Measurements from ENCODE around the gene MMS22L. TPM values are rescaled to one million over a fixed set of nuclear protein-coding genes. Genes with fewer than 3 reads are reported as not detected.

Gene MMS22L
- total RNA-seq, 1 experiment from 2014 or later: 19.3 TPM

DNA sequence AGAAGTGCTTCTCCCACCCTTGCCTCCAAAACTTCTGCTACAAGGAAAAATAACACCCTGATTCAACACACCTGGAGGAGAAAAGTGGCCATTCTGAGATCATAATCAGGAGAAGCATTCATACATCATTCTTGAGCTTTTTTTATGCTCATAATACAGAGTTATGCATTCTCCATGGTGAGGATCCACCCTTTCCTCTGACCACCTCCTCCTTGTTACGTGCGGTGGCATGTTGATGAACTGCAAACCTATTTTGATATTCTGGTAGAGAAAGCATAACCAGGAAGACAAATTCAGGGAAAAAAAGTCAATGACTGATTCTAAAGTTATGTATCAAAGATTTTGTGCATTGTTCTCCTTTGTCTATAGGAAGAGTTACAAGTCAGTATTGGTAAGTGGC lies 188.6 kb downstream of the MMS22L start:
- no peak for ATAC-seq
- CTCF ChIA-PET: no interaction called here
- Histone ChIP-seq H3K27me3 (ENCODE audit: low read length) (no peaks in the 10 kb centered on the region), H3K9ac (ENCODE audit: low read length) (no peak overlapping the region), H2AFZ (ENCODE audit: low read length) (no peak overlapping the region), H3K79me2 (ENCODE audit: low read length) (no peaks in the 10 kb centered on the region), H3K4me2 (ENCODE audit: low read length) (no peak overlapping the region), H3K27ac (ENCODE audit: low read length) (no peak overlapping the region), H3K9me3 (ENCODE audit: low read length) (no peaks in the 10 kb centered on the region), H3F3A (ENCODE audit: low read length, unreplicated experiment) (no peaks in the 10 kb centered on the region), H3K4me1 (ENCODE audit: insufficient read depth, low read length) (peaks cover 25% of the 10 kb centered on the region), H4K20me1 (ENCODE audit: low read length) (no peaks in the 10 kb centered on the region), H3K36me3 (ENCODE audit: low read depth, low read length) (no peaks in the 10 kb centered on the region), H3K4me3 (ENCODE audit: low read length) (no peak overlapping the region), H3K9me2 (replicated peaks; ENCODE audit: low read length) (no peaks in the 10 kb centered on the region)
- POLR2A ChIA-PET (ENCODE audit: unreplicated experiment): no interaction called here
- intact Hi-C loops (cut with micrococcal nuclease): no loop called here
- DNase-seq: no peak
- TF ChIP-seq EZH2phosphoT487 (IDR thresholded peaks at IDR 0.05; ENCODE audit: borderline replicate concordance, low read length): no peak
- no peak for TF ChIP-seq EZH2 (IDR thresholded peaks at IDR 0.05; ENCODE audit: low read length, unreplicated experiment)
- TF ChIP-seq, protein P1, sequence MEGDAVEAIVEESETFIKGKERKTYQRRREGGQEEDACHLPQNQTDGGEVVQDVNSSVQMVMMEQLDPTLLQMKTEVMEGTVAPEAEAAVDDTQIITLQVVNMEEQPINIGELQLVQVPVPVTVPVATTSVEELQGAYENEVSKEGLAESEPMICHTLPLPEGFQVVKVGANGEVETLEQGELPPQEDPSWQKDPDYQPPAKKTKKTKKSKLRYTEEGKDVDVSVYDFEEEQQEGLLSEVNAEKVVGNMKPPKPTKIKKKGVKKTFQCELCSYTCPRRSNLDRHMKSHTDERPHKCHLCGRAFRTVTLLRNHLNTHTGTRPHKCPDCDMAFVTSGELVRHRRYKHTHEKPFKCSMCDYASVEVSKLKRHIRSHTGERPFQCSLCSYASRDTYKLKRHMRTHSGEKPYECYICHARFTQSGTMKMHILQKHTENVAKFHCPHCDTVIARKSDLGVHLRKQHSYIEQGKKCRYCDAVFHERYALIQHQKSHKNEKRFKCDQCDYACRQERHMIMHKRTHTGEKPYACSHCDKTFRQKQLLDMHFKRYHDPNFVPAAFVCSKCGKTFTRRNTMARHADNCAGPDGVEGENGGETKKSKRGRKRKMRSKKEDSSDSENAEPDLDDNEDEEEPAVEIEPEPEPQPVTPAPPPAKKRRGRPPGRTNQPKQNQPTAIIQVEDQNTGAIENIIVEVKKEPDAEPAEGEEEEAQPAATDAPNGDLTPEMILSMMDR (conservative IDR thresholded peaks at IDR 0.05; ENCODE audit: low read depth, low read length): no peak
- no TSS peak for BruUV-seq (replicated peaks)

DNA sequence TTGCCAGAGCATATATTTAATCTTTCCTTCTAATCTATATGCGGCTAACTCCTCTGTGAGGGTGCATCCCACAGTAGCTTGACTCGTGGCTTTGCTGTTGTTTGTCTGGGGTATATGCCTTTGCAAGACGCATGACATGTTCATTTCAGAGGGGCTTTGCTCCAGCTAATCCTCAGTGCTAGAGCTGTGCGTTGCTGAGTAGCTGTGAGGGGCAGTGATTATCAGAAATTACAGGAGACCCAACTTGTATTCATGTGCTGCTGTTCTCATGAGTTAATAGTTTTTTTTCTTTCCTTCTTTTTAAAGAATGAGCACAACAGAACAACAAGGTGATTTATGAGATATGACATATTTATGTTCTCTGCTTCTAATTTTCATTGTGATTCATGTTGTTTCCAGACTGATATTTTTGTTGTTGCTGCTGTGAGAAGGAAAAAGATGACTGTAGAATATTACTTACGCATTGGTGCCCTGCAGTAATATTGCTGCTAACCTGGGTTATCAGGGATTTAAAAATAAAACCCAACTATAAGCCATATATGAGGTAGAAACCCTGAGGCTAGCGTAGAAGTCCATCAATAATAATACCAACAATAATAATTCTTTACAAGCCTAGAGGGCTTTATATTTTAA lies 190.2 kb downstream of the MMS22L start:
- no TSS peak for BruUV-seq (replicated peaks)
- Histone ChIP-seq H3K4me1 (ENCODE audit: insufficient read depth, low read length) (peaks cover 25% of the 10 kb centered on the region), H4K20me1 (ENCODE audit: low read length) (no peaks in the 10 kb centered on the region), H3K4me2 (ENCODE audit: low read length) (no peak overlapping the region), H3K9me3 (ENCODE audit: low read length) (no peaks in the 10 kb centered on the region), H3K9me2 (replicated peaks; ENCODE audit: low read length) (no peaks in the 10 kb centered on the region), H3K27me3 (ENCODE audit: low read length) (no peaks in the 10 kb centered on the region), H3K9ac (ENCODE audit: low read length) (no peak overlapping the region), H3K4me3 (ENCODE audit: low read length) (no peak overlapping the region), H2AFZ (ENCODE audit: low read length) (no peak overlapping the region), H3K36me3 (ENCODE audit: low read depth, low read length) (no peaks in the 10 kb centered on the region), H3F3A (ENCODE audit: low read length, unreplicated experiment) (no peaks in the 10 kb centered on the region), H3K79me2 (ENCODE audit: low read length) (no peaks in the 10 kb centered on the region), H3K27ac (ENCODE audit: low read length) (no peak overlapping the region)
- TF ChIP-seq EZH2phosphoT487 (IDR thresholded peaks at IDR 0.05; ENCODE audit: borderline replicate concordance, low read length) (no peak), EZH2 (IDR thresholded peaks at IDR 0.05; ENCODE audit: low read length, unreplicated experiment) (no peak)
- TF ChIP-seq, protein P1 (conservative IDR thresholded peaks at IDR 0.05; ENCODE audit: low read depth, low read length): no peak
- intact Hi-C loops (cut with micrococcal nuclease): no loop called here
- ChIA-PET POLR2A (ENCODE audit: unreplicated experiment) (no interaction called here), CTCF (no interaction called here)
- ATAC-seq (no peak), DNase-seq (no peak)
